Thoracic aorta (tissue), 2 donors: ENCODE results near the gene NET1. TPM values are rescaled to one million over a fixed set of nuclear protein-coding genes. Genes with fewer than 3 reads are reported as not detected.
A peak's percentile ranks its signal among the peaks of the same experiment; 100 is the strongest.

Source experiments
- ATAC-seq: fragments of 150-250 bp; one replicate; pipeline ENCODE4 v1.8.0; 2017; ENCODE audit warnings: low read depth; ENCODE audit not compliant: insufficient number of reproducible peaks, low FRiP score
- DNase-seq: peaks from one replicate; pipeline ENCODE4 v3.0.0-alpha.2; 2020; ENCODE audit warnings: low spot score
- H3K27ac ChIP-seq, 2 donors: fragments of 200-600 bp; sonication (generic); 1 replicate in 1 of 2; 2 replicates in 1 of 2; pipeline ENCODE4 v1.5.1; 2016; ENCODE audit warnings: mild to moderate bottlenecking in 2 of 2, moderate library complexity in 2 of 2
- H3K27me3 ChIP-seq: fragments of 200-600 bp; sonication (generic); replicated peaks from 2 replicates; pipeline ENCODE4 v1.6.0; 2016; ENCODE audit warnings: mild to moderate bottlenecking; ENCODE audit not compliant: insufficient read depth
- H3K36me3 ChIP-seq: fragments of 200-600 bp; sonication (generic); one replicate; pipeline ENCODE4 v1.5.1; 2016
- H3K4me1 ChIP-seq, 2 donors: fragments of 200-600 bp; sonication (generic); 1 replicate in 1 of 2; 2 replicates in 1 of 2; pipeline versions ENCODE4 v1.5.1 to v1.6.0; 2016; ENCODE audit warnings: low read depth in 2 of 2, mild to moderate bottlenecking in 1 of 2; ENCODE audit not compliant: control insufficient read depth in 1 of 2
- H3K4me3 ChIP-seq: fragments of 200-600 bp; sonication (generic); 2 replicates; pipeline ENCODE4 v1.5.1; 2016; ENCODE audit warnings: mild to moderate bottlenecking
- H3K9me3 ChIP-seq: fragments of 200-600 bp; sonication (generic); 2 replicates; pipeline ENCODE4 v1.5.1; 2016
- CTCF ChIP-seq: fragments of 200-600 bp; sonication (generic); IDR thresholded peaks from one replicate; pipeline ENCODE4 v1.5.1; 2019; ENCODE audit warnings: antibody characterized with exemption
- total RNA-seq, 2 donors: library from RNA; depleted of rRNA; stranded (reverse); fragments of >200 nt; gene quantifications; one replicate each; pipeline versions ENCODE4 v1.1.0 to v1.2.3, GENCODE V29; 2016

NET1 gene
- total RNA-seq, 2 donors from 2014 or later, result 117 to 232 TPM

- peaks cover 19% of the 10 kb centered on the region for H3K36me3 ChIP-seq
- no peaks in the 10 kb centered on the region for H3K9me3 ChIP-seq
- no peak for ATAC-seq
- TF ChIP-seq CTCF, result no peak
- H3K4me3 ChIP-seq, result peak overlapping the region; percentile 90
- peak overlapping the region; percentile 69 to 71 for H3K27ac ChIP-seq
- no peak for DNase-seq
- no peaks in the 10 kb centered on the region for H3K27me3 ChIP-seq
- H3K4me1 ChIP-seq, result peaks cover 13 to 47% of the 10 kb centered on the region in 2 donors
Observed at GRCh38 chr10:5449227-5449626, 36.9 kb downstream of the NET1 start.

GRCh38 chr10:5449823-5450222 is 37.5 kb downstream of the NET1 start:
- H3K36me3 ChIP-seq, result peaks cover 25% of the 10 kb centered on the region
- ATAC-seq, result no peak
- peaks cover 8 to 42% of the 10 kb centered on the region in 2 donors for H3K4me1 ChIP-seq

GRCh38 chr10:5450605-5451384 is 38.4 kb downstream of the NET1 start:
- Histone ChIP-seq H3K4me1 (peaks cover 8 to 40% of the 10 kb centered on the region in 2 donors), H3K9me3 (no peaks in the 10 kb centered on the region), H3K4me3 (peak overlapping the region; percentile 90), H3K36me3 (peaks cover 34% of the 10 kb centered on the region), H3K27me3 (no peaks in the 10 kb centered on the region), H3K27ac (peak overlapping the region; percentile 5 to 36)
- ATAC-seq (no peak), DNase-seq (no peak)
- no peak for TF ChIP-seq CTCF

More at GRCh38 chr10:5449823-5450222, 37.5 kb downstream of the NET1 start:
- Histone ChIP-seq H3K27ac (peak overlapping the region; percentile 49 to 71), H3K4me3 (peak overlapping the region; percentile 90), H3K27me3 (no peaks in the 10 kb centered on the region), H3K9me3 (no peaks in the 10 kb centered on the region)
- DNase-seq, result no peak
- no peak for TF ChIP-seq CTCF

- TF ChIP-seq CTCF, result no peak
- no peak overlapping the region for H3K27ac ChIP-seq
- H3K9me3 ChIP-seq, result no peaks in the 10 kb centered on the region
- peaks cover 8 to 51% of the 10 kb centered on the region in 2 donors for H3K4me1 ChIP-seq
- peaks cover 62% of the 10 kb centered on the region for H3K36me3 ChIP-seq
- no peaks in the 10 kb centered on the region for H3K27me3 ChIP-seq
- no peak overlapping the region for H3K4me3 ChIP-seq
- ATAC-seq, result no peak
- DNase-seq, result no peak
Observed at GRCh38 chr10:5453749-5454489, 41.6 kb downstream of the NET1 start.

- no peak for ATAC-seq
- no peaks in the 10 kb centered on the region for H3K27me3 ChIP-seq
Observed at GRCh38 chr10:5456563-5456962, 44.2 kb downstream of the NET1 start.

More at GRCh38 chr10:5456563-5456962, 44.2 kb downstream of the NET1 start:
- peaks cover 3 to 59% of the 10 kb centered on the region in 2 donors for H3K4me1 ChIP-seq
- peaks cover 70% of the 10 kb centered on the region for H3K36me3 ChIP-seq
- DNase-seq, result no peak
- no peaks in the 10 kb centered on the region for H3K9me3 ChIP-seq
- H3K4me3 ChIP-seq, result no peak overlapping the region
- no peak overlapping the region for H3K27ac ChIP-seq
- TF ChIP-seq CTCF, result no peak
